H9 (cell line): ENCODE results near the gene SRC. TPM values are rescaled to one million over a fixed set of nuclear protein-coding genes. Genes with fewer than 3 reads are reported as not detected.
A peak's percentile ranks its signal among the peaks of the same experiment; 100 is the strongest.

ENCODE experiments used
- DNase-seq: peaks from one replicate; pipeline ENCODE4 v3.0.0-alpha.2; 2017
- H2AFZ ChIP-seq: one replicate; pipeline ENCODE4 v1.6.1; 2013; ENCODE audit warnings: mild to moderate bottlenecking, low read length, control low read depth, moderate library complexity
- H2AK5ac ChIP-seq: 2 replicates; pipeline ENCODE4 v1.6.1; 2013; ENCODE audit warnings: low read length, control low read depth, mixed read lengths; ENCODE audit not compliant: insufficient read length
- H2BK120ac ChIP-seq: one replicate; pipeline ENCODE4 v1.6.1; 2013; ENCODE audit warnings: low read depth, mild to moderate bottlenecking, low read length, control low read depth, inconsistent platforms; ENCODE audit not compliant: poor library complexity, severe bottlenecking
- H2BK12ac ChIP-seq: 2 replicates; pipeline ENCODE4 v1.6.1; 2013; ENCODE audit warnings: low read length, control low read depth, mixed read lengths, low read depth; ENCODE audit not compliant: insufficient read length
- H2BK15ac ChIP-seq: 2 replicates; pipeline ENCODE4 v1.6.1; 2013; ENCODE audit warnings: low read depth, low read length, control low read depth
- H2BK20ac ChIP-seq: one replicate; pipeline ENCODE4 v1.6.1; 2013; ENCODE audit warnings: low read depth, mild to moderate bottlenecking, low read length, control low read depth, inconsistent platforms; ENCODE audit not compliant: poor library complexity, severe bottlenecking
- H2BK5ac ChIP-seq: 2 replicates; pipeline ENCODE4 v1.6.1; 2013; ENCODE audit warnings: low read length, control low read depth, mixed read lengths; ENCODE audit not compliant: insufficient read length
- H3K14ac ChIP-seq: 2 replicates; pipeline ENCODE4 v1.6.1; 2013; ENCODE audit warnings: low read length, control low read depth; ENCODE audit not compliant: insufficient read depth
- H3K18ac ChIP-seq: 2 replicates; pipeline ENCODE4 v1.6.1; 2013; ENCODE audit warnings: low read depth, mild to moderate bottlenecking, mixed read lengths, low read length, control low read depth; ENCODE audit not compliant: insufficient read length
- H3K23ac ChIP-seq: 2 replicates; pipeline ENCODE4 v1.6.1; 2013; ENCODE audit warnings: low read length, control low read depth, mixed read lengths, low read depth; ENCODE audit not compliant: insufficient read length
- H3K23me2 ChIP-seq: 2 replicates; pipeline ENCODE4 v1.6.1; 2013; ENCODE audit warnings: low read depth, mild to moderate bottlenecking, mixed read lengths, low read length, control low read depth; ENCODE audit not compliant: insufficient read length, poor library complexity, severe bottlenecking
- H3K27ac ChIP-seq: 2 replicates; pipeline ENCODE4 v1.5.1; 2013; ENCODE audit warnings: low read length, control low read depth, mixed read lengths, low read depth; ENCODE audit not compliant: insufficient read length
- H3K27me3 ChIP-seq: 2 replicates; pipeline ENCODE4 v1.6.1; 2013; ENCODE audit warnings: low read length, control low read depth, inconsistent platforms; ENCODE audit not compliant: insufficient read depth
- H3K4ac ChIP-seq: 2 replicates; pipeline ENCODE4 v1.6.1; 2013; ENCODE audit warnings: low read depth, mild to moderate bottlenecking, control low read depth, inconsistent platforms, low read length, moderate library complexity
- H3K4me1 ChIP-seq: 2 replicates; pipeline ENCODE4 v1.6.1; 2013; ENCODE audit warnings: low read length, control low read depth, inconsistent platforms; ENCODE audit not compliant: insufficient read depth
- H3K4me2 ChIP-seq: 2 replicates; pipeline ENCODE4 v1.6.1; 2013; ENCODE audit warnings: low read length, control low read depth, mixed read lengths; ENCODE audit not compliant: insufficient read length, insufficient read depth
- H3K56ac ChIP-seq: 2 replicates; pipeline ENCODE4 v1.6.1; 2013; ENCODE audit warnings: low read depth, mild to moderate bottlenecking, mixed read lengths, low read length, control low read depth; ENCODE audit not compliant: insufficient read length
- H3K79me1 ChIP-seq: 2 replicates; pipeline ENCODE4 v1.6.1; 2013; ENCODE audit warnings: low read depth, mild to moderate bottlenecking, moderate library complexity, low read length, control low read depth, inconsistent platforms; ENCODE audit not compliant: insufficient read depth, poor library complexity, severe bottlenecking
- H3K79me2 ChIP-seq: 2 replicates; pipeline ENCODE4 v1.6.1; 2013; ENCODE audit warnings: low read length, control low read depth, inconsistent platforms; ENCODE audit not compliant: insufficient read depth
- H3K9ac ChIP-seq: 2 replicates; pipeline ENCODE4 v1.6.1; 2013; ENCODE audit warnings: low read length, control low read depth, mixed read lengths; ENCODE audit not compliant: insufficient read length; ENCODE audit errors: extremely low read depth
- H3K9me3 ChIP-seq: one replicate; pipeline ENCODE4 v1.6.1; 2013; ENCODE audit warnings: low read depth, low read length, inconsistent platforms; ENCODE audit not compliant: control insufficient read depth
- H3T11ph ChIP-seq: one replicate; pipeline ENCODE4 v1.6.1; 2013; ENCODE audit warnings: mild to moderate bottlenecking, low read length, control low read depth, inconsistent platforms
- H4K20me1 ChIP-seq: one replicate; pipeline ENCODE4 v1.6.1; 2013; ENCODE audit not compliant: control insufficient read depth, insufficient read length, insufficient read depth
- H4K5ac ChIP-seq: 2 replicates; pipeline ENCODE4 v1.6.1; 2013; ENCODE audit warnings: low read depth, mild to moderate bottlenecking, mixed read lengths, low read length, control low read depth; ENCODE audit not compliant: insufficient read length
- H4K8ac ChIP-seq: replicated peaks from 2 replicates; pipeline ENCODE4 v1.6.1; 2013; ENCODE audit warnings: low read length, control low read depth, mixed read lengths, low read depth; ENCODE audit not compliant: insufficient read length
- H4K91ac ChIP-seq: 2 replicates; pipeline ENCODE4 v1.6.1; 2013; ENCODE audit warnings: low read depth, mild to moderate bottlenecking, moderate library complexity, mixed read lengths, low read length, control low read depth; ENCODE audit not compliant: insufficient read length
- H3K27ac Mint-ChIP-seq, 3 experiments: 2 replicates in 2 of 3; 3 replicates in 1 of 3; pipeline ENCODE4 v1.8.0; 2020 to 2021; ENCODE audit warnings: mixed read lengths in 3 of 3, mild to moderate bottlenecking in 1 of 3, moderate library complexity in 1 of 3
- H3K27me3 Mint-ChIP-seq: 2 replicates; pipeline ENCODE4 v1.8.0; 2021; ENCODE audit warnings: low read depth, mild to moderate bottlenecking, moderate library complexity, mixed read lengths
- H3K36me3 Mint-ChIP-seq, 3 experiments: 2 replicates in 2 of 3; 3 replicates in 1 of 3; pipeline ENCODE4 v1.8.0; 2020 to 2021; ENCODE audit warnings: low read depth in 3 of 3, mixed read lengths in 3 of 3; ENCODE audit not compliant: insufficient read depth in 1 of 3
- H3K4me1 Mint-ChIP-seq, 2 experiments: 2 replicates each; pipeline ENCODE4 v1.8.0; 2020; ENCODE audit warnings: mixed read lengths in 2 of 2
- H3K4me3 Mint-ChIP-seq, 2 experiments: 2 replicates in 1 of 2; 3 replicates in 1 of 2; pipeline ENCODE4 v1.8.0; 2020 to 2021; ENCODE audit warnings: mild to moderate bottlenecking in 2 of 2, mixed read lengths in 2 of 2, moderate library complexity in 1 of 2
- H3K9me3 Mint-ChIP-seq, 2 experiments: 2 replicates in 1 of 2; 3 replicates in 1 of 2; pipeline ENCODE4 v1.8.0; 2020; ENCODE audit warnings: mild to moderate bottlenecking in 2 of 2, mixed read lengths in 2 of 2, moderate library complexity in 1 of 2
- CTCF ChIP-seq: fragments of 200-600 bp; sonication (generic); conservative IDR thresholded peaks from 3 replicates; pipeline ENCODE4 v1.8.0; 2021; ENCODE audit warnings: antibody characterized with exemption, mild to moderate bottlenecking
- WGBS: extraction: QIAGEN DNeasy Blood & Tissue Kit; methylation state at CpG from one replicate; pipeline ENCODE4 v1.1.7; 2013; ENCODE audit warnings: missing lambda C conversion rate, low lambda C conversion rate, mixed read lengths; ENCODE audit not compliant: insufficient read length; ENCODE audit errors: extremely low coverage; 5-methylcytosine and 5-hydroxymethylcytosine counted together
- total RNA-seq: library from RNA; stranded (reverse); gene quantifications from 2 replicates; pipeline ENCODE4 v1.2.1, GENCODE V29; 2021

Gene SRC
- total RNA-seq, 1 experiment from 2014 or later = 44.5 TPM

GRCh38 chr20:37452236-37452635, 106.3 kb downstream of the SRC start:
- Histone ChIP-seq H3K4ac (no peak overlapping the region), H4K20me1 (no peaks in the 10 kb centered on the region), H2AK5ac (no peak overlapping the region), H3K79me2 (no peaks in the 10 kb centered on the region), H4K91ac (no peak overlapping the region), H3K9ac (no peak overlapping the region), H3T11ph (no peak overlapping the region), H2BK12ac (no peak overlapping the region), H2AFZ (no peak overlapping the region), H2BK120ac (no peak overlapping the region), H2BK5ac (no peak overlapping the region), H3K23ac (no peak overlapping the region), H3K9me3 (no peaks in the 10 kb centered on the region), H2BK15ac (no peak overlapping the region), H3K14ac (no peak overlapping the region), H3K18ac (no peak overlapping the region), H4K8ac (no peak overlapping the region), H2BK20ac (no peak overlapping the region), H3K23me2 (no peaks in the 10 kb centered on the region), H3K27me3 (no peaks in the 10 kb centered on the region), H3K4me1 (no peaks in the 10 kb centered on the region), H3K27ac (no peak overlapping the region), H4K5ac (no peak overlapping the region), H3K4me2 (no peak overlapping the region), H3K79me1 (no peaks in the 10 kb centered on the region), H3K56ac (no peak overlapping the region)
- Mint-ChIP-seq H3K4me3 (no peak overlapping the region), H3K4me1 (no peaks in the 10 kb centered on the region), H3K27me3 (peaks cover 21% of the 10 kb centered on the region), H3K27ac (0 out of 7 replicates have a peak overlapping the region, but pooled peaks of 1 of the 3 experiments have one; percentile 5), H3K9me3 (peaks cover 11 to 13% of the 10 kb centered on the region in 2 experiments), H3K36me3 (no peaks in the 10 kb centered on the region; a peak in 1 of 7 replicates)
- no peak for TF ChIP-seq CTCF
- no peak for DNase-seq
- WGBS = no CpG with 5 or more reads among the region's 3 CpGs
